K562 (cell line): ENCODE results near the gene OTOG. TPM values are rescaled to one million over a fixed set of nuclear protein-coding genes. Genes with fewer than 3 reads are reported as not detected.

Experiments used
- ATAC-seq: fragments of 200-7000 bp; cut with Tn5 transposase; 3 replicates; pipeline ENCODE4 v1.9.1; 2020; ENCODE audit warnings: moderate library complexity
- BruUV-seq: library from RNA; stranded (reverse); fragments of 400-500 nt; replicated peaks from 2 replicates; lab custom pipeline; 2021; lab: Mats Ljungman, UMichigan
- CTCF ChIA-PET: fragments of 300-600 bp; formaldehyde crosslinking; extraction: SDS; loops from one replicate; lab custom pipeline; 2021; ENCODE audit warnings: low intra/inter-chr PET ratio; lab: Yijun Ruan, JAX
- POLR2A ChIA-PET: fragments of 300-600, 350-650 bp; sonication (Branson Sonifier 250); formaldehyde crosslinking; extraction: SDS; loops from one replicate; lab custom pipeline; 2021; ENCODE audit warnings: antibody characterized with exemption, inconsistent platforms; lab: Yijun Ruan, JAX
- DNase-seq, 4 experiments: peaks; one replicate each; pipeline versions ENCODE4 v3.0.0 to v3.0.0-alpha.2; 2011 to 2018; ENCODE audit warnings: low spot score in 3 of 4, mixed read lengths in 3 of 4; ENCODE audit errors: extremely low read depth in 1 of 4
- FAIRE-seq: peaks from 2 replicates; lab custom pipeline; 2011; peaks lifted over from hg19 to GRCh38; lab: Jason Lieb, UNC
- H2AFZ ChIP-seq: 2 replicates; pipeline ENCODE4 v1.6.0; 2011; ENCODE audit warnings: low read depth, low read length, control low read depth, inconsistent platforms
- H3K27ac ChIP-seq: fragments of 200-600 bp; 3 replicates; pipeline ENCODE4 v1.8.0; 2011; ENCODE audit warnings: low read depth, mild to moderate bottlenecking, control low read depth, inconsistent platforms, low read length, moderate library complexity, mixed read lengths; ENCODE audit errors: extremely low read depth
- H3K27me3 ChIP-seq, 2 experiments: fragments of 300-600 bp in 1 of 2; 2 replicates in 1 of 2; 3 replicates in 1 of 2; pipeline versions ENCODE4 v1.6.0 to v1.8.0; 2011; ENCODE audit warnings: inconsistent platforms in 2 of 2, low read length in 2 of 2, mild to moderate bottlenecking in 1 of 2, mixed read lengths in 1 of 2, moderate library complexity in 1 of 2; ENCODE audit not compliant: control insufficient read depth in 2 of 2, insufficient read depth in 2 of 2
- H3K36me3 ChIP-seq: fragments of 300-600 bp; 3 replicates; pipeline ENCODE4 v1.8.0; 2011; ENCODE audit warnings: mild to moderate bottlenecking, low read length, inconsistent platforms; ENCODE audit not compliant: control insufficient read depth, insufficient read depth
- H3K4me1 ChIP-seq, 2 experiments: fragments of 200-600 bp in 1 of 2; replicated peaks in 1 of 2; 2 replicates in 1 of 2; 3 replicates in 1 of 2; pipeline versions ENCODE4 v1.5.1 to v1.8.0; 2011; ENCODE audit warnings: inconsistent platforms in 2 of 2, low read length in 2 of 2, mild to moderate bottlenecking in 1 of 2, mixed read lengths in 1 of 2, moderate library complexity in 1 of 2; ENCODE audit not compliant: control insufficient read depth in 2 of 2, insufficient read depth in 2 of 2
- H3K4me2 ChIP-seq: 2 replicates; pipeline ENCODE4 v1.6.1; 2011; ENCODE audit warnings: low read length, control low read depth, inconsistent platforms, mixed read lengths; ENCODE audit not compliant: insufficient read depth
- H3K4me3 ChIP-seq: fragments of 200-600 bp; sonication (generic), shearing (Covaris generic); 2 replicates; pipeline ENCODE4 v1.5.1; 2016; ENCODE audit warnings: control low read depth, inconsistent platforms
- H3K79me2 ChIP-seq: fragments of 200-600 bp; 3 replicates; pipeline ENCODE4 v1.8.0; 2011; ENCODE audit warnings: low read length, inconsistent platforms; ENCODE audit not compliant: control insufficient read depth, insufficient read depth
- H3K9ac ChIP-seq, 2 experiments: 2 replicates each; pipeline versions ENCODE4 v1.6.0 to v1.6.1; 2011; ENCODE audit warnings: low read depth in 2 of 2, low read length in 2 of 2, control low read depth in 1 of 2, inconsistent platforms in 1 of 2, mild to moderate bottlenecking in 1 of 2, mixed read lengths in 1 of 2; ENCODE audit not compliant: insufficient read depth in 1 of 2
- H3K9me1 ChIP-seq: one replicate; pipeline ENCODE4 v1.6.0; 2011; ENCODE audit warnings: inconsistent platforms, mild to moderate bottlenecking, low read length, moderate library complexity; ENCODE audit not compliant: control insufficient read depth, insufficient read depth
- H3K9me3 ChIP-seq: replicated peaks from 2 replicates; pipeline ENCODE4 v1.5.1; 2011; ENCODE audit warnings: low read depth, low read length, inconsistent platforms; ENCODE audit not compliant: control insufficient read depth, insufficient read depth
- H4K20me1 ChIP-seq: replicated peaks from 2 replicates; pipeline ENCODE4 v1.6.1; 2011; ENCODE audit warnings: low read length, inconsistent platforms, mixed read lengths; ENCODE audit not compliant: control insufficient read depth, insufficient read depth
- HMGN3 ChIP-seq: IDR thresholded peaks from 2 replicates; pipeline ENCODE4 v1.6.1; 2011; ENCODE audit warnings: borderline replicate concordance, low read depth, mild to moderate bottlenecking, mixed read lengths, low read length; ENCODE audit not compliant: insufficient read length; ENCODE audit errors: extremely low read depth
- JUND ChIP-seq, 2 experiments: IDR thresholded peaks; 2 replicates in 1 of 2; 3 replicates in 1 of 2; pipeline ENCODE4 v1.6.1; 2011; ENCODE audit warnings: borderline replicate concordance in 2 of 2, low read depth in 2 of 2, low read length in 2 of 2, improper control_type of control experiment in 1 of 2, missing biosample characterization in 1 of 2, missing genetic modification characterization in 1 of 2, missing genetic modification reagents in 1 of 2
- MED1 ChIP-seq: sonication (generic); formaldehyde crosslinking; IDR thresholded peaks from 2 replicates; pipeline ENCODE4 v1.8.1; 2023; ENCODE audit warnings: missing genetic modification reagents, borderline replicate concordance
- MEIS2 ChIP-seq: fragments of 450-650 bp; IDR thresholded peaks from 2 replicates; pipeline ENCODE4 v1.6.1; 2014; ENCODE audit warnings: mild to moderate bottlenecking; ENCODE audit not compliant: partially characterized antibody
- SIN3B ChIP-seq: fragments of 450-650 bp; IDR thresholded peaks from 2 replicates; pipeline ENCODE4 v1.6.1; 2017; ENCODE audit warnings: low read depth, mild to moderate bottlenecking, moderate library complexity
- YY1 ChIP-seq, 3 experiments: IDR thresholded peaks; 2 replicates each; pipeline ENCODE4 v1.6.1; 2011; ENCODE audit warnings: low read length in 2 of 3, mild to moderate bottlenecking in 2 of 3, moderate library complexity in 2 of 3, borderline replicate concordance in 1 of 3, control low read depth in 1 of 3, low read depth in 1 of 3; ENCODE audit not compliant: insufficient read depth in 3 of 3, insufficient replicate concordance in 2 of 3, control insufficient read depth in 1 of 3, insufficient read length in 1 of 3; ENCODE audit errors: extremely low read depth in 1 of 3
- WGBS: fragments of 100-300 bp; shearing (Covaris generic); methylation state at CpG from one replicate; pipeline ENCODE4 v1.1.6; 2016; ENCODE audit warnings: low coverage, mixed read lengths; ENCODE audit not compliant: insufficient coverage; ENCODE audit errors: missing lambda C conversion rate; 5-methylcytosine and 5-hydroxymethylcytosine counted together
- in situ Hi-C: fragments of 300-500 bp; cut with MboI; formaldehyde crosslinking; loops from 4 replicates; pipeline ENCODE4 v1.15.0; 2018; ENCODE audit warnings: inconsistent platforms, mixed read lengths
- intact Hi-C: fragments of 100-400 bp; cut with micrococcal nuclease; formaldehyde crosslinking; loops from 2 replicates; pipeline ENCODE4 v1.14.2; 2022
- polyA plus RNA-seq, 8 experiments: library from polyadenylated mRNA; depleted of rRNA in 4 of 8; stranded (reverse) in 5 of 8; unstranded in 3 of 8; fragments of >200 nt; fragmentation: Nextera tagmentation in 2 of 8; fragmentation: Illumina TruSeq in 1 of 8; extraction: Ambion mirVana in 2 of 8; extraction: Trizol in 1 of 8; gene quantifications; 2 replicates each; pipeline versions ENCODE4 v1.2.1 to v1.2.3, GENCODE V29; 2011 to 2014; ENCODE audit warnings: inconsistent platforms in 1 of 8, missing spikeins in 1 of 8
- total RNA-seq, 7 experiments: library from RNA; depleted of rRNA in 6 of 7; stranded (reverse); fragments of >200 nt in 6 of 7; fragmentation: Illumina TruSeq in 2 of 7; extraction: Trizol in 2 of 7; gene quantifications; 2 replicates each; pipeline versions ENCODE4 v1.2.1 to v1.2.3, GENCODE V29; 2011 to 2021; ENCODE audit warnings: low replicate concordance in 1 of 7
- TF ChIP-seq, protein P1 (sequence below), 2 experiments: fragments of 450-650 bp in 1 of 2; sonication (generic) in 1 of 2; formaldehyde crosslinking in 1 of 2; IDR thresholded peaks; 2 replicates each; pipeline versions ENCODE4 v1.7.1 to v1.9.0; 2016 to 2022; ENCODE audit warnings: inconsistent platforms in 1 of 2, mild to moderate bottlenecking in 1 of 2, missing genetic modification reagents in 1 of 2
- TF ChIP-seq, protein P2 (sequence below): fragments of 450-650 bp; IDR thresholded peaks from 2 replicates; pipeline ENCODE4 v1.6.1; 2016; ENCODE audit warnings: missing biosample characterization, missing genetic modification characterization

OTOG gene
- total and polyA plus RNA-seq, 9 of the 15 experiments (the other 6 are each of a cell fraction or from before 2014, with no cell fraction given): not detected

DNA sequence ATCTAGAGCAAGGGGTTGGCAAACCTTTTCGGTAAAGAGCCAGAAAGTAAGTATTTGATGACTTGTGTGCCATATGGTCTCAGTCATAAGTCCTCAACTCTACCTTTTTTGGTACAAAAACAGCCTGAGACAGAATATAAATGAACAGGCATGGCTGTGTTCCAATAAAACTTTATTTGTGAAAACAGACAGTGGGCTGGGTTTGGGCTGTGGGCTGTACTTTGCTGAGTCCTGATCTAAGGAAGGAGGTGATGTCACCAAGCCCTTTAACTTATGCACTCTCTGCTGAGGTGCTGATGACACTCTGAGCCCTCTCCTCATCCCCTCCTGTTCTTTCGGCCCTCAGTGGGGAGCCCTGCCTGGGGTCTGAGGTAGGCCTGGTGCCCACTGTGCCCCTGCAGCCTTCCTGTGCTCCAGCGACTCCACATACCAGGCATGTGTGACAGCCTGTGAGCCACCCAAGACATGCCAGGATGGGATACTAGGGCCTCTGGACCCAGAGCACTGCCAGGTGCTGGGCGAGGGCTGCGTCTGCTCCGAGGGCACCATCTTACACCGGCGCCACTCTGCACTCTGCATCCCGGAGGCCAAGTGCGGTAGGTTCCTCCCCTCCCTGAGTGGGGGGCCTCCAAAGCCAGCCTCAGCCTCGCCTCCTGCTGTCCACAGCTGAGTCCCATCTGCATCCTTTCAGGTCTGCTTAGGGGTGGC, 86.4 kb downstream of the OTOG start:
- BruUV-seq: no TSS peak
- Histone ChIP-seq H3K4me1 (peaks cover 0 to 15% of the 10 kb centered on the region in 2 experiments; a peak in 1 of 5 replicates), H4K20me1 (no peaks in the 10 kb centered on the region), H3K4me3 (no peak overlapping the region), H3K9me1 (no peaks in the 10 kb centered on the region), H3K4me2 (no peak overlapping the region), H2AFZ (no peak overlapping the region), H3K79me2 (no peaks in the 10 kb centered on the region), H3K9ac (no peak overlapping the region), H3K36me3 (no peaks in the 10 kb centered on the region), H3K27me3 (peaks cover 8 to 49% of the 10 kb centered on the region in 2 experiments; a peak in 4 of 5 replicates), H3K9me3 (no peaks in the 10 kb centered on the region), H3K27ac (no peak overlapping the region)
- no peak for FAIRE-seq
- ChIA-PET POLR2A (interaction anchor here (0.9 to 1.0 kb wide), 2 partner anchors 28 to 334 kb away, joined by 3 to 5 read pairs; no protein-coding TSS in a partner anchor), CTCF (no interaction called here)
- in situ Hi-C loops: no loop called here
- no peak for DNase-seq
- intact Hi-C loops: no loop called here
- ATAC-seq: peak; percentile 75
- 4% methylated on average over 11 of the region's 11 CpGs for WGBS
- TF ChIP-seq MED1 (CRISPR knock-in tag) (no peak), MEIS2 (no peak), SIN3B (no peak), YY1 (IDR thresholded peaks at IDR 0.05; ENCODE audit: borderline replicate concordance in 1 of 3, control insufficient read depth in 1 of 3, extremely low read depth in 1 of 3, insufficient read depth in 3 of 3, insufficient read length in 1 of 3, insufficient replicate concordance in 2 of 3, low read depth in 1 of 3, low read length in 2 of 3) (no peak), HMGN3 (no peak), JUND (IDR thresholded peaks at IDR 0.05; ENCODE audit: borderline replicate concordance, low read depth, low read length) (peak; percentile 5; the same call in 1 of the 2 replicates), JUND (tag; IDR thresholded peaks at IDR 0.05; ENCODE audit: borderline replicate concordance, low read depth, low read length) (no peak)
- TF ChIP-seq, protein P1, sequence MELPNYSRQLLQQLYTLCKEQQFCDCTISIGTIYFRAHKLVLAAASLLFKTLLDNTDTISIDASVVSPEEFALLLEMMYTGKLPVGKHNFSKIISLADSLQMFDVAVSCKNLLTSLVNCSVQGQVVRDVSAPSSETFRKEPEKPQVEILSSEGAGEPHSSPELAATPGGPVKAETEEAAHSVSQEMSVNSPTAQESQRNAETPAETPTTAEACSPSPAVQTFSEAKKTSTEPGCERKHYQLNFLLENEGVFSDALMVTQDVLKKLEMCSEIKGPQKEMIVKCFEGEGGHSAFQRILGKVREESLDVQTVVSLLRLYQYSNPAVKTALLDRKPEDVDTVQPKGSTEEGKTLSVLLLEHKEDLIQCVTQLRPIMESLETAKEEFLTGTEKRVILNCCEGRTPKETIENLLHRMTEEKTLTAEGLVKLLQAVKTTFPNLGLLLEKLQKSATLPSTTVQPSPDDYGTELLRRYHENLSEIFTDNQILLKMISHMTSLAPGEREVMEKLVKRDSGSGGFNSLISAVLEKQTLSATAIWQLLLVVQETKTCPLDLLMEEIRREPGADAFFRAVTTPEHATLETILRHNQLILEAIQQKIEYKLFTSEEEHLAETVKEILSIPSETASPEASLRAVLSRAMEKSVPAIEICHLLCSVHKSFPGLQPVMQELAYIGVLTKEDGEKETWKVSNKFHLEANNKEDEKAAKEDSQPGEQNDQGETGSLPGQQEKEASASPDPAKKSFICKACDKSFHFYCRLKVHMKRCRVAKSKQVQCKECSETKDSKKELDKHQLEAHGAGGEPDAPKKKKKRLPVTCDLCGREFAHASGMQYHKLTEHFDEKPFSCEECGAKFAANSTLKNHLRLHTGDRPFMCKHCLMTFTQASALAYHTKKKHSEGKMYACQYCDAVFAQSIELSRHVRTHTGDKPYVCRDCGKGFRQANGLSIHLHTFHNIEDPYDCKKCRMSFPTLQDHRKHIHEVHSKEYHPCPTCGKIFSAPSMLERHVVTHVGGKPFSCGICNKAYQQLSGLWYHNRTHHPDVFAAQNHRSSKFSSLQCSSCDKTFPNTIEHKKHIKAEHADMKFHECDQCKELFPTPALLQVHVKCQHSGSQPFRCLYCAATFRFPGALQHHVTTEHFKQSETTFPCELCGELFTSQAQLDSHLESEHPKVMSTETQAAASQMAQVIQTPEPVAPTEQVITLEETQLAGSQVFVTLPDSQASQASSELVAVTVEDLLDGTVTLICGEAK (IDR thresholded peaks at IDR 0.05): peak; percentile 97
- TF ChIP-seq, protein P1 (CRISPR knock-in tag; IDR thresholded peaks at IDR 0.05): peak; percentile 96
- TF ChIP-seq, protein P2, sequence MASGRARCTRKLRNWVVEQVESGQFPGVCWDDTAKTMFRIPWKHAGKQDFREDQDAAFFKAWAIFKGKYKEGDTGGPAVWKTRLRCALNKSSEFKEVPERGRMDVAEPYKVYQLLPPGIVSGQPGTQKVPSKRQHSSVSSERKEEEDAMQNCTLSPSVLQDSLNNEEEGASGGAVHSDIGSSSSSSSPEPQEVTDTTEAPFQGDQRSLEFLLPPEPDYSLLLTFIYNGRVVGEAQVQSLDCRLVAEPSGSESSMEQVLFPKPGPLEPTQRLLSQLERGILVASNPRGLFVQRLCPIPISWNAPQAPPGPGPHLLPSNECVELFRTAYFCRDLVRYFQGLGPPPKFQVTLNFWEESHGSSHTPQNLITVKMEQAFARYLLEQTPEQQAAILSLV (tag): no peak
